Kasumi-1 (cell line): Measurements from ENCODE around the gene VIL1.

Experiments
- DNase-seq, 2 experiments: peaks; one replicate each; lab custom pipeline; 2025; lab: John Stamatoyannopoulos, UW

VIL1 gene

GRCh38 chr2:218444692-218445357, 25.9 kb downstream of the VIL1 start:
- DNase-seq, result no peak

GRCh38 chr2:218445602-218446001, 26.7 kb downstream of the VIL1 start:
- no peak for DNase-seq

- no peak for DNase-seq
Observed at GRCh38 chr2:218446547-218446946, 27.6 kb downstream of the VIL1 start.

GRCh38 chr2:218447072-218447471, 28.1 kb downstream of the VIL1 start:
- DNase-seq, result no peak

- no peak for DNase-seq
Observed at GRCh38 chr2:218448934-218449333, 30.0 kb downstream of the VIL1 start.

GRCh38 chr2:218452079-218452478, 33.2 kb downstream of the VIL1 start:
- no peak for DNase-seq

GRCh38 chr2:218456849-218457248, 37.9 kb downstream of the VIL1 start:
- no peak for DNase-seq

GRCh38 chr2:218458598-218458997, 39.7 kb downstream of the VIL1 start:
- DNase-seq, result no peak

GRCh38 chr2:218465987-218466633, 47.2 kb downstream of the VIL1 start:
- peak; percentile 8 to 32 for DNase-seq

GRCh38 chr2:218470448-218470847, 51.5 kb downstream of the VIL1 start:
- DNase-seq, result no peak

GRCh38 chr2:218471036-218471435, 52.1 kb downstream of the VIL1 start:
- no peak for DNase-seq

GRCh38 chr2:218471982-218472381, 53.1 kb downstream of the VIL1 start:
- DNase-seq, result peak; percentile 49 to 60

GRCh38 chr2:218472988-218473387, 54.1 kb downstream of the VIL1 start:
- peak in 1 of 2 experiments; percentile 13 for DNase-seq

- no peak for DNase-seq
Observed at GRCh38 chr2:218474527-218474926, 55.6 kb downstream of the VIL1 start.

- no peak for DNase-seq
Observed at GRCh38 chr2:218476676-218477075, 57.8 kb downstream of the VIL1 start.

GRCh38 chr2:218477247-218477646, 58.3 kb downstream of the VIL1 start:
- no peak for DNase-seq

- no peak for DNase-seq
Observed at GRCh38 chr2:218478544-218478943, 59.6 kb downstream of the VIL1 start.

GRCh38 chr2:218479595-218479994, 60.7 kb downstream of the VIL1 start:
- no peak for DNase-seq

- DNase-seq, result no peak
Observed at GRCh38 chr2:218482651-218483050, 63.7 kb downstream of the VIL1 start.

GRCh38 chr2:218485986-218486667, 67.2 kb downstream of the VIL1 start:
- no peak for DNase-seq

- DNase-seq, result no peak
Observed at GRCh38 chr2:218500501-218501060, 81.7 kb downstream of the VIL1 start.

- DNase-seq, result no peak
Observed at GRCh38 chr2:218501665-218502064, 82.7 kb downstream of the VIL1 start.
